Measurements from ENCODE around the gene TAMM41.
A peak's percentile ranks its signal among the peaks of the same experiment; 100 is the strongest.

TAMM41 gene

GRCh38 chr3:11794927-11795326, 51.8 kb downstream of the TAMM41 start:
- TF ChIP-seq CTCF (IDR thresholded peaks at IDR 0.05; ENCODE audit: insufficient read depth, low read depth, low read length, missing control alignments): no peak
- H3K4me3 ChIP-seq (ENCODE audit: low read depth, low read length): no peak overlapping the region
- DNase-seq (ENCODE audit: low read depth): no peak

DNA sequence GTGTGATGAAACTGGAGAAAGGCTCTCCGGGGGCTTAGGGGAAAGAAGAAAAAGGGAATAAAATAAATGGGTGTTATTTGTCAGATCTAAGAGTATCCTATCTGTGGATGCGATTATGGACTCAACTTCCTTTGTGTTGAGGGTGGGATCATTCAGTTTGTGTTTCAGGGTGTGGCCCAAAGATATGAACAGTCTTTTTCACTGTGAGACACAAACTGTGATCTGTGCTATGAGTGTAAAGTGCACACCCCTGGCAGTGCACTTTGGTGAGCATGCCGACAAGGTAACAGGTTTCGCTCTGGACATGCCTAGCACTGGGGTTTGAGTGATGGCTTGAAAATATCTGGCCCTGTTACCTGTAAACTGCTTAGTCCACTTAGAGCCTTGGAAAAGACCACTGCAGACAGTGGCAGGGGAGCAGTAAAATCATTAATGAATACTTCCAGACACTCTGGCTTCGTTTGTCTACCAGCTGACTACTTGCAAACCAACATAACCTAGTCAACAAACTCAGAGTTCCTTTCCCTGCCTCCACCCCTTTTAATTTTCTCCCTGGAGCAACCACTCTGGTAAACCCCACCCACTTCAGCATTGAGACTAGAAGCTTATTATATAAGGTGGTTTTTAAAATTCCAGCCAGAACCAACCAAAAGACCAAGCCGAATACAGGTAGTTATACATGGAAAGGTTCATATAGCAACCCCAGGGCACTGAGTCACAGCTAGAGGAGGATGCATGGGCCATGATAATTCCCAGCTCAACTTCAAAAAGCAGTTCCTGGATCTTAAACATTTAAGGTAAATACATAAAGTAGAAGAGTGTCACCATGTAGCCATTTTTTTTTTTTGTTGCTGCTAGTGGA, 55.1 kb downstream of the TAMM41 start:
- DNase-seq (ENCODE audit: low read depth): no peak
- no peak overlapping the region for H3K4me3 ChIP-seq (ENCODE audit: low read depth, low read length)
- TF ChIP-seq CTCF (IDR thresholded peaks at IDR 0.05; ENCODE audit: insufficient read depth, low read depth, low read length, missing control alignments): no peak

- DNase-seq (ENCODE audit: low read depth): no peak
- no peak overlapping the region for H3K4me3 ChIP-seq (ENCODE audit: low read depth, low read length)
- TF ChIP-seq CTCF (IDR thresholded peaks at IDR 0.05; ENCODE audit: insufficient read depth, low read depth, low read length, missing control alignments): no peak
Measured at GRCh38 chr3:11789412-11789811, 57.3 kb downstream of the TAMM41 start.

GRCh38 chr3:11784971-11785377, 61.7 kb downstream of the TAMM41 start:
- no peak for TF ChIP-seq CTCF (IDR thresholded peaks at IDR 0.05; ENCODE audit: insufficient read depth, low read depth, low read length, missing control alignments)
- DNase-seq (ENCODE audit: low read depth): peak; percentile 14
- H3K4me3 ChIP-seq (ENCODE audit: low read depth, low read length): no peak overlapping the region

GRCh38 chr3:11780341-11780740, 66.3 kb downstream of the TAMM41 start:
- H3K4me3 ChIP-seq (ENCODE audit: low read depth, low read length): no peak overlapping the region
- no peak for TF ChIP-seq CTCF (IDR thresholded peaks at IDR 0.05; ENCODE audit: insufficient read depth, low read depth, low read length, missing control alignments)
- DNase-seq (ENCODE audit: low read depth): no peak

GRCh38 chr3:11779626-11780025, 67.1 kb downstream of the TAMM41 start:
- no peak for TF ChIP-seq CTCF (IDR thresholded peaks at IDR 0.05; ENCODE audit: insufficient read depth, low read depth, low read length, missing control alignments)

GRCh38 chr3:11778248-11778647, 68.4 kb downstream of the TAMM41 start:
- no peak overlapping the region for H3K4me3 ChIP-seq (ENCODE audit: low read depth, low read length)
- no peak for TF ChIP-seq CTCF (IDR thresholded peaks at IDR 0.05; ENCODE audit: insufficient read depth, low read depth, low read length, missing control alignments)
- no peak for DNase-seq (ENCODE audit: low read depth)

More at GRCh38 chr3:11779626-11780025, 67.1 kb downstream of the TAMM41 start:
- no peak overlapping the region for H3K4me3 ChIP-seq (ENCODE audit: low read depth, low read length)
- DNase-seq (ENCODE audit: low read depth): no peak

All from GM12865 (cell line).